Esophagus squamous epithelium (tissue), 5 donors: ENCODE results near the gene ALDH1A3. TPM values are rescaled to one million over a fixed set of nuclear protein-coding genes. Genes with fewer than 3 reads are reported as not detected.

Experiments
- DNase-seq: peaks from one replicate; lab custom pipeline; 2025; lab: John Stamatoyannopoulos, UW
- H3K27ac ChIP-seq, 4 donors: fragments of 200-600 bp; sonication (generic); one replicate each; pipeline ENCODE4 v1.5.1; 2016 to 2019; ENCODE audit warnings: mild to moderate bottlenecking in 1 of 4
- H3K27me3 ChIP-seq, 4 donors: fragments of 200-600 bp; sonication (generic); 1 replicate in 3 of 4; 2 replicates in 1 of 4; pipeline versions ENCODE4 v1.5.1 to v1.6.0; 2017 to 2021; ENCODE audit warnings: antibody characterized with exemption in 1 of 4
- H3K36me3 ChIP-seq, 3 donors: fragments of 200-600 bp; sonication (generic); one replicate each; pipeline ENCODE4 v1.5.1; 2016 to 2019
- H3K4me1 ChIP-seq, 3 donors: fragments of 200-600 bp; sonication (generic); one replicate each; pipeline ENCODE4 v1.5.1; 2017 to 2019
- H3K4me3 ChIP-seq, 4 donors: fragments of 200-600 bp; sonication (generic); 1 replicate in 3 of 4; 2 replicates in 1 of 4; pipeline ENCODE4 v1.5.1; 2016 to 2019; ENCODE audit warnings: mild to moderate bottlenecking in 2 of 4, moderate library complexity in 1 of 4
- H3K9me3 ChIP-seq, 3 donors: fragments of 200-600 bp; sonication (generic); one replicate each; pipeline ENCODE4 v1.5.1; 2016 to 2019
- POLR2A ChIP-seq, 4 donors: fragments of 450-650 bp; IDR thresholded peaks; one replicate each; pipeline ENCODE4 v1.6.1; 2017; ENCODE audit warnings: antibody characterized with exemption in 4 of 4, mild to moderate bottlenecking in 4 of 4, moderate library complexity in 3 of 4
- WGBS, 2 donors: methylation state at CpG; one replicate each; pipeline ENCODE4 v1.1.5; 2018; 5-methylcytosine and 5-hydroxymethylcytosine counted together
- intact Hi-C: fragments of 100-400 bp; cut with DNase I; formaldehyde crosslinking; loops from one replicate; pipeline ENCODE4 v1.15.0; 2022
- total RNA-seq, 4 donors: library from RNA; depleted of rRNA; stranded (reverse); fragments of >200 nt; gene quantifications; one replicate each; pipeline ENCODE4 v1.1.0, GENCODE V29; 2016
- TF ChIP-seq, protein P1 (sequence below), 6 experiments: fragments of 450-650 bp in 4 of 6; fragments of 200-600 bp in 2 of 6; sonication (generic) in 2 of 6; IDR thresholded peaks; one replicate each; pipeline ENCODE4 v1.5.1; 2016 to 2019; ENCODE audit warnings: antibody characterized with exemption in 6 of 6, mild to moderate bottlenecking in 4 of 6, moderate library complexity in 4 of 6
- donor health status: DM: yes; HTN: yes; CAD: no.

ALDH1A3 gene
- total RNA-seq, 4 donors from 2014 or later, result 31.9 to 63.0 (median 38.1) TPM

DNA sequence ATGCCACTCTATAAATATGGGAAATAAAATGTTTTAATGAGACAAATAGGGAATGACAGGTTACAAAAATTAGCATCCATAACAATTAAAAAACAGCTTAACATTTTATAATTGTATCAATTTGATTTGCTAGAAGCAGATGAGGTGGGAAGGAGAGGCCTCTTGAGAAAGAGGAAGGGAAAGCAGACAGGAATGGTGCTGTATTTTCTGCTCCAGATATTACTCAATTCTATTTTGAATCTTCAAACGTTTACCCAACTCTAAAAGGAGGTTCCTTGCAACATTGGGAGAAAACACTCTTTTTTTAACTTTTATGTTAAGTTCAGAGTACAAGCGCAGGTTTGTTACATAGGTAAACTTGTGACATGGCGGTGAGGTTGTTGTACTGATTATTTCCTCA is 44.9 kb upstream of the ALDH1A3 start:
- H3K27me3 ChIP-seq, result peaks cover 0 to 11% (median 0%) of the 10 kb centered on the region in 4 donors
- no peak for DNase-seq
- 58 to 64% methylated on average over 3 of the region's 3 CpGs for WGBS, 2 donors
- TF ChIP-seq, protein P1, sequence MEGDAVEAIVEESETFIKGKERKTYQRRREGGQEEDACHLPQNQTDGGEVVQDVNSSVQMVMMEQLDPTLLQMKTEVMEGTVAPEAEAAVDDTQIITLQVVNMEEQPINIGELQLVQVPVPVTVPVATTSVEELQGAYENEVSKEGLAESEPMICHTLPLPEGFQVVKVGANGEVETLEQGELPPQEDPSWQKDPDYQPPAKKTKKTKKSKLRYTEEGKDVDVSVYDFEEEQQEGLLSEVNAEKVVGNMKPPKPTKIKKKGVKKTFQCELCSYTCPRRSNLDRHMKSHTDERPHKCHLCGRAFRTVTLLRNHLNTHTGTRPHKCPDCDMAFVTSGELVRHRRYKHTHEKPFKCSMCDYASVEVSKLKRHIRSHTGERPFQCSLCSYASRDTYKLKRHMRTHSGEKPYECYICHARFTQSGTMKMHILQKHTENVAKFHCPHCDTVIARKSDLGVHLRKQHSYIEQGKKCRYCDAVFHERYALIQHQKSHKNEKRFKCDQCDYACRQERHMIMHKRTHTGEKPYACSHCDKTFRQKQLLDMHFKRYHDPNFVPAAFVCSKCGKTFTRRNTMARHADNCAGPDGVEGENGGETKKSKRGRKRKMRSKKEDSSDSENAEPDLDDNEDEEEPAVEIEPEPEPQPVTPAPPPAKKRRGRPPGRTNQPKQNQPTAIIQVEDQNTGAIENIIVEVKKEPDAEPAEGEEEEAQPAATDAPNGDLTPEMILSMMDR (IDR thresholded peaks at IDR 0.05), result no peak
- no peak for TF ChIP-seq POLR2A (IDR thresholded peaks at IDR 0.05)
- H3K27ac ChIP-seq, result no peak overlapping the region
- H3K4me3 ChIP-seq, result no peak overlapping the region
- H3K4me1 ChIP-seq, result no peaks in the 10 kb centered on the region
- H3K9me3 ChIP-seq, result no peaks in the 10 kb centered on the region
- H3K36me3 ChIP-seq, result no peaks in the 10 kb centered on the region
- intact Hi-C loops, result no loop called here

DNA sequence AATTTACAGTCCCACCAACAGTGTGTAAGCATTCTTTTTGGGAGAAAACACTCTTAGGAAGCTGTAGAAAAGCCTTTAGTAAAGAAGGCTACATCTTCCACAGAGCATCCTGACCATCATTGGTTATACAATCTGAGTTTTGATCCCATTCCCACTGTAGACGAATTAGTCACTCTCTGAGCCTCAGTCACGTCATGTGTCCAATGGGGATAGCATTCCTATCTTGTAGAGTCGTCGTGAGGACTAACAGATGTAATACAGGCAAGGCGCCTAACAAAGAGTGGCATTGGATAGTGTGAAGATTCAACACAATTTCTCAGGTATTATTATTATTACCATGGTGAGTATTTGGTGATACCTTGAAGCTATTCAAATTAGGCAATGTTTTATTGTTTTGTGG is 44.0 kb upstream of the ALDH1A3 start:
- intact Hi-C loops, result no loop called here
- 69 to 75% methylated on average over 5 of the region's 5 CpGs for WGBS, 2 donors
- H3K27ac ChIP-seq, result no peak overlapping the region
- TF ChIP-seq, protein P1 (IDR thresholded peaks at IDR 0.05), result no peak
- no peak for TF ChIP-seq POLR2A (IDR thresholded peaks at IDR 0.05)
- no peaks in the 10 kb centered on the region for H3K36me3 ChIP-seq
- no peaks in the 10 kb centered on the region for H3K9me3 ChIP-seq
- no peaks in the 10 kb centered on the region for H3K4me1 ChIP-seq
- H3K27me3 ChIP-seq, result peaks cover 0 to 11% (median 0%) of the 10 kb centered on the region in 4 donors
- DNase-seq, result no peak
- H3K4me3 ChIP-seq, result no peak overlapping the region

DNA sequence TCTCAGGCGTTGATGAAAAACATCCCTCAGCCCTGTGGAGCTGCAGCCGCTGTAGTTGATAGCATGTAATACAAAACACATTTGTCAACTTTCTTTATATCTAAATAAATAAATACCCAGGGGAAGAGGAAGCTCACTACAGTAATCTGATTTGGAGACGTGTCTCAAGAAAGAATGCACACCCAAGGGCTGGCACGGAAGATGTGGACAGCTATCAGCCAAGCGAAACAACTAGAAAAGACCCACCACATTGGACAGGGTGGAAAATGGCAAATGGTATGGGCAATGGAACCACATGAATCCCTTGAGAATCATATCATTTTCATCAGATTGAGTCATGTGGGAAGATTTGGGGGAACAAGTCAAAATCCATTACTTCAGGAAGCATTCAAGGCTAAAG is 43.1 kb upstream of the ALDH1A3 start:
- TF ChIP-seq, protein P1 (IDR thresholded peaks at IDR 0.05), result no peak
- TF ChIP-seq POLR2A (IDR thresholded peaks at IDR 0.05), result no peak
- intact Hi-C loops, result no loop called here
- 57 to 76% methylated on average over 5 of the region's 5 CpGs for WGBS, 2 donors
- Histone ChIP-seq H3K36me3 (no peaks in the 10 kb centered on the region), H3K27ac (no peak overlapping the region), H3K4me1 (no peaks in the 10 kb centered on the region), H3K27me3 (peaks cover 0 to 11% (median 0%) of the 10 kb centered on the region in 4 donors), H3K4me3 (no peak overlapping the region), H3K9me3 (no peaks in the 10 kb centered on the region)
- no peak for DNase-seq

DNA sequence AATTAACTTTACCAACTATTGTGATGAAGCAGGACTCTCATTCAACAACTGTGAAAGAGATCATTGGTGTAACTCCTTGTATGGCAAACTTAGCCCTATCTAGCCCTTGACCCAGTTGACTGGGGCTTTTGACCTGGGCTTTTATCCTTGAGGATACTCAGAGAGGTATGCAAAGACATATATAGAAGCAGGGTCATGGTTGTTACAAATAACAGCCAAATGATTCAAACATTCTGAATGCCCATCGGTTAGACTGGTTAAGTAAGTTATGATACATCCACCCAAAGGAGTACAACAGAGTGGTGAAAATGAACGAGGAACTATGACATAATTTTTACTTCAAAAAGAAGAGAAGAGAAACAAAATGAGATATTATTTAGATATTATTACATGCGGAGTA is 38.2 kb upstream of the ALDH1A3 start:
- intact Hi-C loops, result no loop called here
- H3K27ac ChIP-seq, result no peak overlapping the region
- TF ChIP-seq POLR2A (IDR thresholded peaks at IDR 0.05), result no peak
- TF ChIP-seq, protein P1 (IDR thresholded peaks at IDR 0.05), result no peak
- no peak for DNase-seq
- no peaks in the 10 kb centered on the region for H3K36me3 ChIP-seq
- no peak overlapping the region for H3K4me3 ChIP-seq
- no peaks in the 10 kb centered on the region for H3K9me3 ChIP-seq
- H3K27me3 ChIP-seq, result peaks cover 0 to 9% (median 0%) of the 10 kb centered on the region in 4 donors
- WGBS, 2 donors, result 80 to 82% methylated on average over 3 of the region's 3 CpGs
- H3K4me1 ChIP-seq, result no peaks in the 10 kb centered on the region

DNA sequence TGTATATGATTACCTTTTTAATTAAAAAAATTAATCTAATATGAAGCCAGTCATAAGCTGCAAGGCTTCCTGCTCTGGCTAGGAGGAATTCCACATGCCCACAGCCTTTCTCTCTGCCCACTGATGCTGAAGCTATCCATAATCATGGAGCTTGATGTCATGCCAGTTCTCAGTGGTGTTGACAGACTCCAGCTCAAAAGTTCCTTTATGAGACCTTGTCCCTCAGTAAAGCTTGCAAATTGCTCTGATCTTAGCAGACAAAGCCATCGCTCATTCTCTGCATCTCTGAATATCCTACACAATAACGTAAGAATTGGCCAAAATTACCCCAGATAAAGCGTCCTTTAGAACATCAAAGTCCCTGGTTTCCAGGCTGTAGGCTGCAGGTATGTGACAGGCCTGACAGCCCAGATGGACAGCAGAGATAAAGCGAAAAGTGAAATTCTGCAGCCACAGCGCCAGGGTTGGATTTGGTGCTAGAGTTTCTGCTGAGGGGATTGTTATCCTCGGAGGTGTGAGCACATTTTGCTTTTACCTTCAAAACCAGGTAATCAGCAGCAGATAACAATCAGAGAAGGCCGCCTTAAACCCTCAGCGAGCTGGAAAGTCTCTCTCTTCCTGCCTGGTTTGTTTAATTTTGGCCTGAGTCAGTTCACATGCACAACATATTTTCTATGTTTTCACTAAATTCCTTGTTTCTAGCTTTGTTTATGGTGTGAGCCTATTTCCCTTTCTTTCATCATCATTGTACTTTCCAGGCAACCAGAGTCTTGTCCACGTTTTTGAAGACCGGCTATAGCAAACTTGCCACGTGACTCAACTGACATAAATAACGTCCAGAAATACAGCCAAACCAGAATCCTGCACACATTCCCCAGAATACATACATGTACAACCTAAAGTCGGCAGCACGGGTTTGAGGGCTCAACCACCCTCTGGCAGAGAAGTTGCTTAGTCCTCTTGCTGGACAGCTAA is 36.6 kb upstream of the ALDH1A3 start:
- Histone ChIP-seq H3K27me3 (no peaks in the 10 kb centered on the region), H3K36me3 (no peaks in the 10 kb centered on the region), H3K27ac (no peak overlapping the region), H3K9me3 (no peaks in the 10 kb centered on the region), H3K4me1 (no peaks in the 10 kb centered on the region), H3K4me3 (no peak overlapping the region)
- DNase-seq, result no peak
- no peak for TF ChIP-seq POLR2A (IDR thresholded peaks at IDR 0.05)
- TF ChIP-seq, protein P1 (IDR thresholded peaks at IDR 0.05), result no peak
- WGBS, 2 donors, result 72 to 74% methylated on average over 14 of the region's 14 CpGs
- intact Hi-C loops, result no loop called here
